Occipital lobe (tissue), 2 donors: Measurements from ENCODE around the gene USF2. TPM values are rescaled to one million over a fixed set of nuclear protein-coding genes. Genes with fewer than 3 reads are reported as not detected.
"Not testable (repeated sequence)": the region's sequence is repeated elsewhere in the genome, so short reads cannot be mapped to it uniquely, and the experiment has no call there.

Experiments
- DNase-seq: peaks from one replicate; lab custom pipeline; 2025; lab: John Stamatoyannopoulos, UW
- total RNA-seq: library from RNA; depleted of rRNA; stranded (reverse); fragments of >200 nt; gene quantifications from one replicate; pipeline ENCODE4 v1.2.3, GENCODE V29; 2014

The USF2 gene
- total RNA-seq, result 36.0 TPM

GRCh38 chr19:35268536-35269437, at the start of gene USF2:
Gene USF2, plus strand, starts transcription at chr19:35268962. Its CDS starts 140 bp downstream, at chr19:35269102.
- DNase-seq, result peak; percentile 63

GRCh38 chr19:35219008-35219407, 49.8 kb upstream of the USF2 start:
- DNase-seq, result no peak

- no peak for DNase-seq
These were observed 48.3 kb upstream of the USF2 start for GRCh38 chr19:35220315-35220921.

- not testable (repeated sequence) for DNase-seq
These were observed 47.7 kb upstream of the USF2 start for GRCh38 chr19:35220973-35221590.

- no peak for DNase-seq
These were observed 46.3 kb upstream of the USF2 start for GRCh38 chr19:35222373-35223015.

GRCh38 chr19:35223084-35223790, 45.5 kb upstream of the USF2 start:
- DNase-seq, result no peak

GRCh38 chr19:35223862-35224505, 44.8 kb upstream of the USF2 start:
- no peak for DNase-seq

GRCh38 chr19:35224681-35225571, 43.8 kb upstream of the USF2 start:
- DNase-seq, result no peak

- no peak for DNase-seq
These were observed 42.8 kb upstream of the USF2 start for GRCh38 chr19:35225951-35226350.

GRCh38 chr19:35226748-35227147, 42.0 kb upstream of the USF2 start:
- no peak for DNase-seq

- DNase-seq, result no peak
These were observed 40.4 kb upstream of the USF2 start, which contains the start of gene FAM187B for GRCh38 chr19:35228177-35228930. Gene FAM187B, minus strand, starts transcription at chr19:35228739. Its CDS starts 59 bp downstream, at chr19:35228680.

- no peak for DNase-seq
These were observed 39.2 kb upstream of the USF2 start for GRCh38 chr19:35229601-35230000.

GRCh38 chr19:35231956-35232645, 36.7 kb upstream of the USF2 start:
- no peak for DNase-seq

- no peak for DNase-seq
These were observed 35.9 kb upstream of the USF2 start for GRCh38 chr19:35232912-35233311.

- no peak for DNase-seq
These were observed 31.9 kb upstream of the USF2 start for GRCh38 chr19:35236638-35237400.

GRCh38 chr19:35239597-35239996, 29.2 kb upstream of the USF2 start:
- not testable (repeated sequence) for DNase-seq

- no peak for DNase-seq
These were observed 28.4 kb upstream of the USF2 start for GRCh38 chr19:35240327-35240726.
